HCT116 (cell line): ENCODE results near the gene ARHGEF12.

ENCODE experiments used
- EZH2 ChIP-seq: fragments of 200-600 bp; sonication (generic); IDR thresholded peaks from 2 replicates; pipeline ENCODE4 v1.6.1; 2017; ENCODE audit warnings: antibody characterized with exemption, mixed run types
- FOSL1 ChIP-seq: IDR thresholded peaks from 2 replicates; pipeline ENCODE4 v1.6.1; 2012; ENCODE audit warnings: low read depth
- POLR2A ChIP-seq: IDR thresholded peaks from 2 replicates; pipeline ENCODE4 v1.7.0; 2011; ENCODE audit warnings: borderline replicate concordance; ENCODE audit not compliant: insufficient read depth, insufficient read length; ENCODE audit errors: extremely low read depth
- SP1 ChIP-seq: IDR thresholded peaks from 2 replicates; pipeline ENCODE4 v1.6.1; 2012; ENCODE audit warnings: low read depth
- ZNF274 ChIP-seq: fragments of 200-500 bp; sonication (Bioruptor generic); IDR thresholded peaks from 2 replicates; pipeline ENCODE4 v1.6.1; 2014; ENCODE audit warnings: mild to moderate bottlenecking, low read depth, low read length, inconsistent platforms
- TF ChIP-seq, protein P1 (sequence below), 3 experiments: fragments of 200-600 bp in 1 of 3; sonication (generic) in 1 of 3; IDR thresholded peaks in 2 of 3; conservative IDR thresholded peaks in 1 of 3; 2 replicates each; pipeline ENCODE4 v1.5.1; 2012 to 2017; ENCODE audit warnings: low read depth in 2 of 3, low read length in 2 of 3, antibody characterized with exemption in 1 of 3, borderline replicate concordance in 1 of 3, control low read depth in 1 of 3, mild to moderate bottlenecking in 1 of 3, mixed read lengths in 1 of 3, mixed run types in 1 of 3, moderate library complexity in 1 of 3; ENCODE audit not compliant: insufficient read depth in 1 of 3

DNA sequence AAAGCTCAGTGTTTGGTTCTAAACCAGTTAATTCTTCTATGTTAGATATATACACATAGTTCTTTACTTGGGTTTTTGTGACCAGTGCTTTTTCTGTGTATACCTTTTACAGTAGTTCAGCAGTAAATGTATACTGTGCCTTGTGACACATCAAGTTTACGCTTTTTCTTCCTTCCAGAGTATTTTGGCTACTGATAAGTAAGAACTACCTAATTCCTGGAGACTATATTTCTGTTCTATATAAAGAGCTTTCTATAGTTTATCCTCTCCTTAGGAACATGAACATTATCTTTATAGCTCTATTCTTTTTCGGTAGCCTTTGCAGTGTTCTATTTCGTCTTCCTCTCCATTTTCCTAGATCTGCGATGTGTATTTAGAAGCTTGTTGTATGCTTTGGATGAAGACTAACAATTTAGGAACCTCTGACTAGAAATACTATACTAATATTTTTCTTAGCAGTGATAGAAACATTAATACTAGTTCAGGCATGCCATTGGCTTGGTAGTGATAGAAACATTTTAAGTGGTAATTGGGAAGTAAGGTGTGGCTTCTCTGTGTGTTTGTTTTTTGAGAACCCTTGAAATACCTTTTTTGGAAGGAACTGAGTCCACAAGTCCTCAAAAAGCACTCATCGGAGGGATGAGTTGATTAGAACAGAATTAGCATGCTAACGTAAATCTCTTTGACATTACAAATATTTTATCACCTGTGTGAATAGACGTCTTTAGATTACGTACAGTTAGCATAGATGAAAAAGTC lies 74.6 kb downstream of the ARHGEF12 start:
- TF ChIP-seq, protein P1, sequence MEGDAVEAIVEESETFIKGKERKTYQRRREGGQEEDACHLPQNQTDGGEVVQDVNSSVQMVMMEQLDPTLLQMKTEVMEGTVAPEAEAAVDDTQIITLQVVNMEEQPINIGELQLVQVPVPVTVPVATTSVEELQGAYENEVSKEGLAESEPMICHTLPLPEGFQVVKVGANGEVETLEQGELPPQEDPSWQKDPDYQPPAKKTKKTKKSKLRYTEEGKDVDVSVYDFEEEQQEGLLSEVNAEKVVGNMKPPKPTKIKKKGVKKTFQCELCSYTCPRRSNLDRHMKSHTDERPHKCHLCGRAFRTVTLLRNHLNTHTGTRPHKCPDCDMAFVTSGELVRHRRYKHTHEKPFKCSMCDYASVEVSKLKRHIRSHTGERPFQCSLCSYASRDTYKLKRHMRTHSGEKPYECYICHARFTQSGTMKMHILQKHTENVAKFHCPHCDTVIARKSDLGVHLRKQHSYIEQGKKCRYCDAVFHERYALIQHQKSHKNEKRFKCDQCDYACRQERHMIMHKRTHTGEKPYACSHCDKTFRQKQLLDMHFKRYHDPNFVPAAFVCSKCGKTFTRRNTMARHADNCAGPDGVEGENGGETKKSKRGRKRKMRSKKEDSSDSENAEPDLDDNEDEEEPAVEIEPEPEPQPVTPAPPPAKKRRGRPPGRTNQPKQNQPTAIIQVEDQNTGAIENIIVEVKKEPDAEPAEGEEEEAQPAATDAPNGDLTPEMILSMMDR (IDR thresholded peaks at IDR 0.05 in 2 of 3, conservative IDR thresholded peaks at IDR 0.05 in 1 of 3; ENCODE audit: borderline replicate concordance in 1 of 3, insufficient read depth in 1 of 3, low read depth in 2 of 3, low read length in 2 of 3): no peak
- TF ChIP-seq EZH2 (no peak), ZNF274 (no peak), SP1 (no peak), FOSL1 (no peak), POLR2A (no peak)
